Skeletal muscle cell (primary cell): ENCODE data around the gene B3GNT5.
A peak's percentile ranks its signal among the peaks of the same experiment; 100 is the strongest.

ENCODE experiments used
- DNase-seq: peaks from one replicate; pipeline ENCODE4 v3.0.0-alpha.2; 2010; ENCODE audit warnings: low read depth
- H3K4me3 ChIP-seq: 2 replicates; pipeline ENCODE4 v1.5.1; 2011; ENCODE audit warnings: low read depth, mild to moderate bottlenecking, control low read depth, low read length, moderate library complexity

The B3GNT5 gene, protein sequence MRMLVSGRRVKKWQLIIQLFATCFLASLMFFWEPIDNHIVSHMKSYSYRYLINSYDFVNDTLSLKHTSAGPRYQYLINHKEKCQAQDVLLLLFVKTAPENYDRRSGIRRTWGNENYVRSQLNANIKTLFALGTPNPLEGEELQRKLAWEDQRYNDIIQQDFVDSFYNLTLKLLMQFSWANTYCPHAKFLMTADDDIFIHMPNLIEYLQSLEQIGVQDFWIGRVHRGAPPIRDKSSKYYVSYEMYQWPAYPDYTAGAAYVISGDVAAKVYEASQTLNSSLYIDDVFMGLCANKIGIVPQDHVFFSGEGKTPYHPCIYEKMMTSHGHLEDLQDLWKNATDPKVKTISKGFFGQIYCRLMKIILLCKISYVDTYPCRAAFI

DNA sequence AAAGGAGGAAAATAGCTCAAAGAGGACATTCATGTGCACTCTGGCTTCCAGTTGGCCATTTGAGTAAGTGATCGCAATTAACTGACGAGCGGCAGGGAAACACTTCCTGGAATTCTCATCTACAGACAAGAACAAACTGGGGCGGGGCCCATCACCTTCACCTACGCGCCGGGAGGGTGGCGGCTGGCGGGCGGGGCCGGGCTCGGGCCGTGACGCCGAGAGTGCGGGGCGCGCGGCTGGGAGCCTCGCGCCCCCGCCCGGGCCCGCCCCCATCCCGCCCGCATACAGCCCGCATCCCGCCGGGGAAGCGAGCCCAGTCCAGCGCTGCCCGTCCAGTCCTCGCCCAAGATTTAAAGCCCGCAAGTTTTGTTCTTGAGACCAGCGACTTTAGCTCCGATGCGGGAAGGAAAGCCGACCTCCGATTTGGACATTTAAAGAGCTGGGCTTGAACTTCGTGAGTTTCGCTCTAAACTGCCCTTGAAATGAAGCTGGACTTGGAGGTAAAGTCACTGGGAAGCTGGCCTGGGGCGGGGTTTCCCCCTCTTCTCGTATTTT lies at the start of gene B3GNT5:
Gene B3GNT5 (plus strand): TSS at position 281 of the 555 bp plus-strand sequence. CDS start 16,546 bp downstream, outside the sequence.
- DNase-seq: no peak
- peak within 1 kb of the TSS; percentile 79 for H3K4me3 ChIP-seq

DNA sequence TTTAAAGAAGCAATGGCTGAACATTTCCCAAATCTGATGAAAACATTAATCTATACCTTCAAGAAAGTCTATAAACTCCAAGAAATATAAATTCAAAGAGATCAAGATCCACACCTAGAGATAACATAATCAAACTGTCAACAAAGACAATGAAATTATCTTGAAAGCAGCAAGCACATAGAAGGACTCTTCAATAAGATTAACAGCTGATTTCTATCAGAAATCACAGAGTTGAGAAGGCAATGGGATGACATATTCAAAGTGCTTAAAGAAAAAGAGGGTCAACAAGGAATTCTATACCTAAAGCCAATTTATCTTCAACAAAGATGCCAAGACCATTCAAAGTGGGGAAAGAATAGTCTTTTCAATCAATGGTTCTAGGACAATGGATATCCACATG lies 49.4 kb upstream of the B3GNT5 start:
- H3K4me3 ChIP-seq: no peak overlapping the region
- DNase-seq: no peak

DNA sequence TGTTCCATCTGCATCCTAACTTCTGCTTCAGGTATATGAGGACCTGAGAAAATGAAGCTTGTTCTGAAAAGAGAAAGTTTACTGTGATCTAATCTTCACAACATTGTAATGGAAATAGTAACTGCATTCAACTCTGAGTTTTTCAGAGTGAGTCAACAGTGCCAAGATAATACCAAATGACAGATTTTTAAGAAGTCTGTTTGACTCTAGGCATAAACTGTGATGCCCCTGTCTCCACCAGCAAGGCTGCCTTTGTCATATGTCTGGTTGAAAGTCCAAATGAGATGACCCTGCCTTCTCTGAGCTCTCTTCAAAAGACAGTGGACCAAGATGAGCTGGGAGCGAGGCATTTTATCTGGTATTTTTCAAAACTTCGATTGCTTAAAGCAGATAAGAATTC lies 44.8 kb upstream of the B3GNT5 start:
- no peak overlapping the region for H3K4me3 ChIP-seq
- DNase-seq: no peak

DNA sequence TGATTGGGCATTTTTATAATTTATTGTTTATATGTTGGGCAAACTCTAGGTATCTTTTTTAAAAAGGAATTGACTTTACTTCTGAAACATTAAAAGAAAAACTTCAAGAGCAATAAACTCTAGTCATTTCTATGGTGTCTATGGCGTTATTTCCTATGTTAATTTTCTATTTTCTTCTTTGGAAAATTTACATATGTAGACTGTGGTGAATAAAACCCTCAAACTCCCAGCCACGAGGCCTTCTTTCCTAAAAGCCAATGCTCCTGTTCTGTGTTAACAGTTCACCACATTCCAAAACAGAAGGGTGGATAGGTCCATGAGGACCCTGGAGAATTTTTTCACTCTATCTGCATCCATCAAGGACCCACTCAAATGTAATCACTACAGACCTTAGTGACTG lies 44.3 kb upstream of the B3GNT5 start:
- no peak for DNase-seq
- H3K4me3 ChIP-seq: no peak overlapping the region

DNA sequence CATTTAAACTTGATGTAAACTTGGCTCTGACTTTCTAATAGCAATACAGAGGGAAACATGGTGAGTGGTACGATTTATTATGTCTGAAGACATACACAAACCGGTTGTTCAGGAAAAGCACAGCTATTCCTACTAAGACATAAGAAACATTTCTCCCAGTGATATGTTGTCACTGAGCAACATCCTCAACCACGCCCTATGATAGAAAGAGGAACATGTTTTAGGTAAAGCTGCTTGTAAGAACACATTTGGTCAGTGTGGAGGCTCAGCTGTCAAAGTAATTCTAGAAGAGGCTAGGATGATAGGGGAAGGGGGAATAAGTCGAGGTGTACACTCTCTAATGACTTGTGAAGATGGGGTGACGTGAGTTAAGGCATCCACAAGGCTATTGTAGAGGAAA lies 42.7 kb upstream of the B3GNT5 start:
- DNase-seq: no peak
- H3K4me3 ChIP-seq: no peak overlapping the region

DNA sequence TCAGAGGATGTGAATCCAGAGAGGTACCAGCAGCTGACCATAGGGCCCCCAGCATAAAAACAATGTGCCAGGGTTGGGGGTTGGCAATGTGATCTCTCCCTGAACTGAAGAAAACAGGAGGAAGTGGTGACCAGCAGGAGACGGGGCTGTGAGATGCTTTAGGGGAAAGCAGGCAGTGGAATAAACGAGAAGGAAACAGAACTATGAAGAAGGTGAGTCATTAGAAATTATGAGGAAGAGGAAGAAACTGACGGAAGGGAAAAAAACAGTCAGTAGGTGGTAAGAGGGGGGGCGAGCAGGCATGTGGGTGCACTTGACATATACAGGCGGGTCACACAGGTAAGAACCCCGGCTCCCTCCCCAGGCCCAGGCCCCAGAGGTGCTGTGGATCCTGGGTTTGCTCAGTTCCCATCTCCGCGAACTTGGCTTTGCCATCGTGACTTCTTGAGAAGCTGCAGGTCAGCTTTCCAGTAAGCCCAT lies 42.2 kb upstream of the B3GNT5 start:
- DNase-seq: no peak
- no peak overlapping the region for H3K4me3 ChIP-seq

DNA sequence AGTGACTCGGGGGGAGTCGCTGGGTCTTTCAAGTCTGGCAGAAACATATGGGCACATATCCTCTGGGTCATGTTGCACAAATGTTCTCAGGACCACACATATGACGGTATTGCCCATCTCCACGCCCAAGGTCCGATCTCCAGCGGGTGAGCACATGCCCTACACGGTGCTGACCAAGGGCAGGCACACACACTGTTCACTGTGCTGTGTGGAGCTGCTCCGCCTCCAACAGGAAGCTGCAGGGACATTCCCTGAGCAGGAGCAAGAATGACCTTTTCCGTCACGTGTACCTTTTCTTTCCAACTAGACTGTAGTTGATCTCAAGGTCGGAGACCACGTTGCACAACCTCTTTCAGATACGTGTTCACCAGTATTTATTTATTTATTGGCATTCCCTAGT lies 41.7 kb upstream of the B3GNT5 start:
- no peak for DNase-seq
- no peak overlapping the region for H3K4me3 ChIP-seq

DNA sequence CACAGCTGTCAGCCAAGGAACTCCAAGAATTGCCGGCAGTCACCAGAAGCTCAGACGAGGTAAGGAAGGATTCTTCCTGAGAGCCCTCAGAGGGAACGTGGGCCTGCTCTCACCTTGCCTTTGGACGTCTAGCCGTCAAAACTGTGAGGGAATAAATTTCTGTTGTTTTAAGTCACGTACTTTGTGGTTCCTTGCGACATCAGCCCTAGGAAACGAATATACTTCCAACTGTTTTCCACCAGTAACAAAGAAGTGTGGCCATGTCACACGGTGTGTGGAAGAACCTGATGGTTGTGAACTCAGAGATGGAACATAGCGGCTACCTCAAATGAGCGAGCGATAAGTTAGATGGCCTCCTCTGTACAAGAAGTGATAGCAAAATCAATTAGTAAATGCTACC lies 41.0 kb upstream of the B3GNT5 start:
- no peak for DNase-seq
- no peak overlapping the region for H3K4me3 ChIP-seq

DNA sequence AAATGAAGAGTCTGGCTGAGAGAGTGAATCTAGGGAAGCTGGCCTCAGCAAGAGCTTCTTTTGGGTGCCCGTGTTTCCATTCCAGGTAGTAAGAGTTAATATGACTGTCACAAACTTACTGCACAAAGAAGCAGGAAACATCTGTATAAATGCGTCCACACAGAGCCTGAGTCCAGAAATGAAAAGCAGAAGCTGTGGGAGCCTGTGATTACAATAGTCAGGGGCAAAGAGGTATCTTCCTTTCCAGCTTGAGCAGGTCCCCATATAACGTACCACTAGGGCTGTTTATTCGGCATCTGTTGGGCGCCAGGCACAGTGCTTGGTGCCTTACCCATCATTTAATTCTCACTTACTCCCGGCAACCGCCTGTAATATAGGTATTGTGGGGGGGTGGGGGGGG lies 40.5 kb upstream of the B3GNT5 start:
- DNase-seq: no peak
- H3K4me3 ChIP-seq: no peak overlapping the region

DNA sequence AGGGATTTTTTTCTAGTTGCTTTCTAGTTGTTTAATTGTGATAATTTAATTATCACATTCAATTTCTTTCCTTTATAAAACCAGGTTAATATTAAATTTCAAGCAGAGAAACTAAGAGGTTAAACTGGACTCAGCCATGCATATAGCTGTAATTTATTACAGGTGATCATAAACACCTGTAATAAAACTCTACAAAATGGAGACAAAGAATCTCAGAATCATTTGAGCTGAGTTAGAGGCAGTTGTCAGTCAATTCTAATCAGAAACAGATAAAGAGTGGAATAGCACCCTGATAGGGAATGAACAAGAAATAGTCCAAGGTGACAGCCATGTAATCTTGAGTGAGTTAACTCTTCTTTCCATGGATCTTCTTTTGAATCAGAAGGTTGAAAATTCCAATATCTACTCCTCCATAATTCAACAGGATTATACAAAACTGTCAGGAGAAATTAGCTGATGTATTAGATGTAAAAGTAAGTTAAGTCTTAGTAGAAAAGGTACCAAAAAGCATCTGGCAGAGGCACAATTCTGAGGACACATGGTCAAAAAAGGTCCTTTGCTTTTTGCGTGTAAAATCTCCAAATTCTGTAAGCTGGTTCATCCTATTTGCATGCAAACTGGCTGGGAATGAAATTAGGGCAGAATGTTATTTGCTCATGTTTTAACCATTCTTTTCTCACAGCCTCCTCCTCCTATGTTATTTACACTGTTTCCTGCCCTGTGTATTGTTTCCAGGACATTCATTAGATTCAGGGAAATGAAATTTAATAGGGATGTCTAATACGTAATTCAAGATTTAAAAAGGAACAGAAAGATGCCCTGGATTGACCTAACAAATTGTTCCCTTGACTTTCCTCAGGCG lies 39.4 kb upstream of the B3GNT5 start:
- DNase-seq: no peak
- no peak overlapping the region for H3K4me3 ChIP-seq

DNA sequence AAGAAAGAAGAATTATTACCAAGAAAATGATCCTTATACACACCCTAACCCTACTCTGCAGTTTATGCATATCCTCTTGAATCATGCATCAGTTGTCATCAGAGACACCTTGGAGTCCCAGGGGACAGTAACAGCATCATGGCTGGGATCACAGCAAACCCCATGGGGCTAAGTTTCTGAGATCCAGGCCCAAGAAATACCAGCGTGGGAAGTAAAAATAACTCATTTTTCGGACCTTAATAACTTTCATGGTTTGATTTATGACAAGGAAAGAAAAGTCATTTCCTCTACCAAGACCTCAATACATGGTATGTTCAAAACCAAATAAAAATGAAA lies 38.8 kb upstream of the B3GNT5 start:
- H3K4me3 ChIP-seq: no peak overlapping the region
- DNase-seq: no peak

DNA sequence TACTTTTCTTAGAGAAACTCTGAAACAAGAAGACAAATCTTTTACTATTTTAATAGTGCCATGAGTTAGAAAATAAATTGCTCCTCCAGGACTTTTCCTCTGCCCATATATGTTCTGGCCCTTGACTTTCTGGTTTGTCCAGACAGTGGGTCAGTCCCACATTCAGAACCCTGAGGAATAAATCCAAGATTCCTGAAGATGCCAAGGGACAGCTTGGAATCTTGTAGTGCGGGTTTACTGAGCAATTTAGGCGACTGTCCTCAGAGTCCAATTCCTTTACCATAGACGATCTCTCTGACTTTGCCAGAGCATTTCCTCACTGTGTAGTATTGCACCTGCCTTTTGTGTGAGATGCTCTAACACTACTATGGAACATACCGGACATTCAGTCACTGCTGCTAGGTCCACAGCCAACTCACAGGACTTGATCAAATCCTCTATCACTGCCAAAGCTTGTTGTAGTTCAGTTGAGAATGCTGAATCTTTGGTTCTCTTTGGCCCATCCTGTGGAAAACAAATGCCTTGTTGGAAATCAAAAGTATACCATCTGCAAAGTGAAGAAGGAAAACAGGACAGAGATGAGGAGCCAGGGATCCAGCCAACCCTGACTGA lies 37.4 kb upstream of the B3GNT5 start:
- H3K4me3 ChIP-seq: no peak overlapping the region
- DNase-seq: no peak

DNA sequence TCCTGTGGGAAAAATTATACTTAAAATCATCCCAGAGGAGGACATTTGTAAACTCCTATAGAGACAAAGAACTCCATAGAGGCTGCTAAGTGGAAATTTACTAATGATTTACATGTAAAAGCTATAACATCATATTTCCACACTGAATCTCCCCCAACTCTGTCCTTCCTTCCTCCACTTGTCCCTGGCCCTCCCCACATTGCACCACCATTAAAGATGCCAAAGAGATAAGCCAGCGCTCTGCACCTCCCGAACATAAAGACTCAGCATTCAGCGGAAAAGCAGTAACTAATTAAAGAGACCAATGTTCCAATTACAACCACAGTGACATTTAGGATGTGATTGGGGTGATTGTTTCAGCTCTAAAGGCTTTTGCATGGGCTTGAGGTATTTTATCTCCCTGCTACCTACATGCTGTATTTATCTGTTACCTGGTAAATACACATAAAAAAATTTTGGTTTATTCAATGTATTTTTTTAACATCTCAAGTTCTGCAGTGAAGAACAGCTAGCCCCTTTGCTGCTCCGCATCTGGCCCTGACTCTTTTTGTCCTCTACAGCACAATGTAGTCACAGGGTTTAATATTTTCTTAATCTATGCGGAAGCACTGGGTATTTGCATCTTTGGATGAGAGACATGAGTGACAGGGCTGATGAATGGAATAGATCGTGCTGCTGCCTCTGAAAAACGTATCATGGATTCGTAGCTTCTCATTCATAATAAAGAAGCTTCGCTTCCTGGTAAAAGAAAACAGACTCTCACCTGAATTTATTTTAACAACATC lies 35.3 kb upstream of the B3GNT5 start:
- H3K4me3 ChIP-seq: no peak overlapping the region
- DNase-seq: no peak

DNA sequence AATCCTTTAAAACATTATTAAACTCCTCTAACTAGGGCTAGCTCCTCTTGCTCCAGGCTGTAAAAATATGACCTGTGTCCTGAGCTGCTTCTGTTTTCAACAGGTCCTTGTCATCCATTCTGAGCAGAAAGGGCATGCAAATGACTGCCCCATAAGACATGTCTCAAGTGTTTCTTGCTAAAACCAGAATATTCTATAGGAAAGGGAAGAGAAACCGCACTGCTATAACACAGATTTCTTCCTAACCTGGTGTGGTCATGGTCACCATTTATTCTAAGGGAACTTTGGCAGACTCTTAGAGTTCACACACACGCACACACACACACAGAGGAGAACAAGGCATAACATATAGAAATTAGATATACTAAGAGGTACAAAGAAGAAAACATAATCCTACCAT lies 34.2 kb upstream of the B3GNT5 start:
- H3K4me3 ChIP-seq: no peak overlapping the region
- DNase-seq: no peak

DNA sequence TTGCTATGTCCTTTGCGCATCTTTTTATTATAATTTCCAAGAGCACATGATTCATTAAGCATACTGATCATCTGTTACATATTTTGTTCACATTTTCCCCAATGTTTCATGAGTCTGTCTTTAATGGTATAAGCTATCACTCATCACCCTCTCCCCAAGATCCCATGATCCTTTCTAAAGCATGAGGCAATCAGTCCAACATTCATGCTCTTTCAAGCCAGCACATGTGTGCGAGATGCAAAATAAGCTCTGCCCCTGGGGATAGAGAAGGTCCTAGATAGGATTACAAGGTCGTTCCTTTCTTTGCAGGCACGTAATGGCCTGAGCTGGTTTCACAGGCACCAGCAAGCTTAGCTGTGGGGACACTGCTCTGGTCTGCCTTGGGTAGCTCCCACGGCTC lies 32.2 kb upstream of the B3GNT5 start:
- H3K4me3 ChIP-seq: no peak overlapping the region
- DNase-seq: peak; percentile 35

DNA sequence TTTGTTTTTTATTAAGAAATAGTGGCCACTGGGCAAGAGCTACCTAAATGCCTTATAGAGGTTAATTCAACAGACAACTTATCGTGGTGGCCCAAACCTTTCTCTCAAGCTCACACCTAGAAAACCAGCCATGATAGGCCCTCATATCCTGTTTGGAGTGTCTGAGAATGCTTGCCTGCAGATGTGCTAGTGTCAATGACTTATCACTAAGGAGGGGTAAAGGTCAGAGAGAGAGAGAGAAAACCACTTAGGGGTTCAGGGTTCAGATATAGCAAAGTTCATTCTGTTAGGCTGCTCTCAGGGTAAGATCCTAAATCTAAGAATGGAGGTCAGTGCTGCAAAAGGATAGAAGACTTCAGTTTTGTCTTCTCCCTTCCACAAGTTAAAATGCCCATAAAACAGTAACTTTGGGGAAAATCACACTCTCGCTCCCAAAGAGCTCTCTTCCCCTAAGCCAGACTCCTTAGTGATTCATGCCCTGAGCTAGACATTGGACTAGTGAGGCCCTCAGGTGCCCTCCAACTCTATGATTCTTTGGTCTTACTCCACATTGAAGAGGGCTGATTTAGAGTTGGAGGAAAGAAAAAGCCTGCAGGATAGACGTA lies 30.3 kb upstream of the B3GNT5 start:
- no peak overlapping the region for H3K4me3 ChIP-seq
- no peak for DNase-seq

DNA sequence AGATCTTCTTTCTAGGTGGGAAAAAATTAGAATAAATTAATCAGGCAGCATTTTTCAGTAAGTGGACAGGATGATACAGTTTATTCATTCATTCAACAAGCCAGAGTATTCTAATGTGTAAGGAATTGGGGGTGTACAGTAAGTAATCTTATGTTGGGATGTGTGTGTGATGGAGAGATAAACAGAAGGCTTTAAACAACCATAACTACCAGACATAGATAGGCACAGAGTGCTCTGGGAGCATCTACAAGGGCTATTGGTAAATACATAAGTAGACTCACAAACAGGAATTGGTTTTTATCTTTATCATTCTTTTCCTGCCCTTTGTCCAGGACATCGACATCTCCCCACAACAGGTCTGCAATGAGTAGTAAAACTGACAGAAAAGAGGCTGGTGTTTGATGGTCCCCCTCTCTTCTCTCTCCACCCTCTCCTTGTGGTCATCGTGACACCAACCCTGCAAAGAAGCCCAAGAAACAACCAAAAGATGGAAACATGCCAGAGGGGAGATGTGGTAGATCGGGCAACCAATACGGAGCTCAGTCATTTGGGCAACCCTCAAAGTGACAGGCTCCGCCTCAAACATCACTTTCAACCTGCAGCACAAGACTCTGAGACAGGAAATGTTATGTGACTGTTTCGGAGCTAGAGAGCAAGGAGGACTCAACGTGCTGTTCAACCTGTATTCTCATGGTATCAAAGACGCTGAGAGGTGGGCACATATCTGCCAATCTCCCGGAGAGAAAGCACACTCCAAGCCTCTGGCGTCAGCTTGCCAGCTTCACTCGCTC lies 28.7 kb upstream of the B3GNT5 start:
- H3K4me3 ChIP-seq: no peak overlapping the region
- no peak for DNase-seq

DNA sequence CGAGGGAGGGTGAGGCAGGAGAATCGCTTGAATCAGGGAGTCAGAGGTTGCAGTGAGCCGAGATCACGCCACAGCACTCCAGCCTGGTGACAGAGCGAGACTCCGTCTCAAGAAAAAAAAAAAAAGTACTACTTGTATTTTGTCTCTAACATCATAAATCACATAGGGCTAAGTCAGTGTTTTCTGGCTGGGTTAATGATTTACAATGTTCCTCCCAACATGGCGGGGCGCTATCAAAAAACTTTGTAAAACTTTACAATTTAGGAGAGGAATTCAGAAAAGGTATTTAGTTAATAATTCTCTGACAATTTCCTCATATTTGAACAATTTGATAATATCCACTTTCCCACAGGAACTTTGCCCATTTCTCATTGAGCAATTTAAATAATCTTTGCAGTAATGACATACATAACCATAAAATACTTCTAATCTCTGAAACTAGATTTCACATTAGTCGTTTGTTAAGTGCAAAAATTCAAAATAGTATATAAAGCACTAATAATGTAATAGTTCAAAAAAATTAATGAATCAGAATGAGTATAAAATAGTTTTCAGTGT lies 26.6 kb upstream of the B3GNT5 start:
- no peak overlapping the region for H3K4me3 ChIP-seq
- no peak for DNase-seq
